ENCODE results near the gene SP2.

SP2 gene

DNA sequence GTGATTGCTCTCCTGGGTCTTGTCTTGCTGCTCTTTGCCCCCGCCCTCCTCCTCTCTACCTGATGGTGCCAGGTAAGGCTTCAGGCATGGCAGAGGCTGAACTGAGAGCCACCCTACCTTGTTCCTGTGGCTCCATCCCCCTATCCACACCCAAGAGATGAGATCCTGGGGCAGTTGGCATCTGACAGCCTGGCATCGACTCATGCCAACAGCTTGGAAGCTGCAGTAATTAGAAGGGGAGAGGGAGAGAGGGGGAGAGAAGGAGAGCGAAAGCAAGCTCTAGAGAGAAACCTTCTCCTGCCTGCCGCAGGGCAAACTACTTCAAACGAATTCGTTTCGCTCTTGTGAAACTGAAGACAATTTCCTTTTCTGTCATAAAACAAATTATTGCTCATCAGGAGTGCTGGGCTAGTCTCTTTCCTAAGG lies 31.2 kb upstream of the SP2 start:
- TF ChIP-seq, protein P1, sequence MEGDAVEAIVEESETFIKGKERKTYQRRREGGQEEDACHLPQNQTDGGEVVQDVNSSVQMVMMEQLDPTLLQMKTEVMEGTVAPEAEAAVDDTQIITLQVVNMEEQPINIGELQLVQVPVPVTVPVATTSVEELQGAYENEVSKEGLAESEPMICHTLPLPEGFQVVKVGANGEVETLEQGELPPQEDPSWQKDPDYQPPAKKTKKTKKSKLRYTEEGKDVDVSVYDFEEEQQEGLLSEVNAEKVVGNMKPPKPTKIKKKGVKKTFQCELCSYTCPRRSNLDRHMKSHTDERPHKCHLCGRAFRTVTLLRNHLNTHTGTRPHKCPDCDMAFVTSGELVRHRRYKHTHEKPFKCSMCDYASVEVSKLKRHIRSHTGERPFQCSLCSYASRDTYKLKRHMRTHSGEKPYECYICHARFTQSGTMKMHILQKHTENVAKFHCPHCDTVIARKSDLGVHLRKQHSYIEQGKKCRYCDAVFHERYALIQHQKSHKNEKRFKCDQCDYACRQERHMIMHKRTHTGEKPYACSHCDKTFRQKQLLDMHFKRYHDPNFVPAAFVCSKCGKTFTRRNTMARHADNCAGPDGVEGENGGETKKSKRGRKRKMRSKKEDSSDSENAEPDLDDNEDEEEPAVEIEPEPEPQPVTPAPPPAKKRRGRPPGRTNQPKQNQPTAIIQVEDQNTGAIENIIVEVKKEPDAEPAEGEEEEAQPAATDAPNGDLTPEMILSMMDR (IDR thresholded peaks at IDR 0.05), result no peak

DNA sequence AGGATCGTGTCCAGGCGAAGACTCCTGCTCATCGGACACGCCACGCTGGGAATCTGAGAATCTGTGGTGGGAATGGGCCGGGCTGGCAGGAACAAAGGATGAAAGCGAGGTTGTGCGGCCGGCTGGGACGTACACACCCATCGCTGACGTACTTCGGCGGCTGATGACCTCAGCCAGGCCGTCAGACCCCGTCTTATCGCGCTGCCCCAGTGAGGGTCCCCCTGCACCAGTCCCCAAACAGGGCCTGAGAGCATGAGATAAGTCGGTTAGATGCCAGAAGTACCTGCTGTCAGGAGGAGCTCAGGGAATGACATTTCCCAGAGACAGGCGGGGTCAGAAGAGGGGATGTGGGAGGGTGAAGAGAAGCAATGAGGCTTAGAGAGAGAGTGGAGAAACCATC lies 29.1 kb upstream of the SP2 start:
- TF ChIP-seq, protein P1 (IDR thresholded peaks at IDR 0.05), result no peak

- TF ChIP-seq, protein P1 (IDR thresholded peaks at IDR 0.05), result no peak
Observed at GRCh38 chr17:47867813-47868533, 28.1 kb upstream of the SP2 start.

- TF ChIP-seq, protein P1 (IDR thresholded peaks at IDR 0.05), result no peak
Observed at GRCh38 chr17:47869114-47869513, 26.9 kb upstream of the SP2 start.

- TF ChIP-seq, protein P1 (IDR thresholded peaks at IDR 0.05), result no peak
Observed at GRCh38 chr17:47870056-47870455, 26.0 kb upstream of the SP2 start.

- TF ChIP-seq, protein P1 (IDR thresholded peaks at IDR 0.05), result no peak
Observed at GRCh38 chr17:47871048-47871447, 25.0 kb upstream of the SP2 start.

DNA sequence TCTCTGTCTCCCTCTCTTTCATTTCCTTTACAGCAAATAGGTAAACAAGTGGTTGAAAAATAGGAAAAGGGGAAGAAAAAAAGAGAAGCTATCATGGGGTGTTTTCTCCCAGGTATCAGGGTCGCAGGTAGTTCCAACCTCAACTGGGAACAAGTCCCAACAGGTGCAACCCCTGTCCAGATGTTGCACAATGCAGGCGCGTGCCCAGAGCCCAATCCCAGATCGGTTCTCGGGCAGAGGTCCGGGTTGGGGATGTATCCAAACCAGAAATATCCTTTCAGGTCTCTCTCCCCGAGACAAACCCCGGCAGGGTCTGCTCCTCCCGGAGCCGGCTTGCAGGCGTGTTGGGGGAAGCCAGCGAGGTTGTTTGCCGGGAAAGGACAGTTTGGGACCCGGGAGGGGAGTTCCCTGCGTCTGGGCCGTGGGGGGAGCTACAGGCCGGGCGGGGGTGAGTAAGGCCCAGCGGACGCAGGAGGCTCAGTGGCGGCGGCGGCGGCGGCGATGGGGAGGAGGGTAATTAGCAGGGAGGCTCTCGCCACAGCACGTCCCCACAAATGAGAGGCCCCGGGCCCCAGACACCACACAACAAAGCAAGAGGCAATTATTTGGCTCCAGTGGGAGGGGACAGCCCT lies 23.9 kb upstream of the SP2 start:
- TF ChIP-seq, protein P1 (IDR thresholded peaks at IDR 0.05), result no peak

All from LNCAP (cell line).